Neuronal stem cell (in vitro differentiated cells): ENCODE results near the gene LRP1B.
A peak's percentile ranks its signal among the peaks of the same experiment; 100 is the strongest.
"Not testable (repeated sequence)": the region's sequence is repeated elsewhere in the genome, so short reads cannot be mapped to it uniquely, and the experiment has no call there.

Source experiments
- DNase-seq: peaks from one replicate; pipeline ENCODE4 v3.0.0-alpha.2; 2013; ENCODE audit warnings: low spot score
- H2AFZ ChIP-seq: one replicate; pipeline ENCODE4 v1.6.1; 2013; ENCODE audit warnings: mild to moderate bottlenecking, low read length, inconsistent platforms
- H2AK5ac ChIP-seq: 2 replicates; pipeline ENCODE4 v1.6.1; 2013; ENCODE audit warnings: low read depth, mild to moderate bottlenecking, inconsistent platforms, low read length, moderate library complexity, mixed read lengths
- H2BK120ac ChIP-seq: 2 replicates; pipeline ENCODE4 v1.6.1; 2013; ENCODE audit warnings: low read depth, mild to moderate bottlenecking, inconsistent platforms, low read length, moderate library complexity, mixed read lengths
- H2BK12ac ChIP-seq: one replicate; pipeline ENCODE4 v1.6.1; 2013; ENCODE audit warnings: low read length, inconsistent platforms
- H2BK15ac ChIP-seq: 2 replicates; pipeline ENCODE4 v1.6.1; 2013; ENCODE audit warnings: mild to moderate bottlenecking, low read length, inconsistent platforms, mixed read lengths
- H2BK5ac ChIP-seq: one replicate; pipeline ENCODE4 v1.6.1; 2013; ENCODE audit warnings: inconsistent platforms, mild to moderate bottlenecking, low read length, moderate library complexity
- H3K14ac ChIP-seq: one replicate; pipeline ENCODE4 v1.6.1; 2013; ENCODE audit warnings: low read length, inconsistent platforms
- H3K18ac ChIP-seq: 2 replicates; pipeline ENCODE4 v1.6.1; 2013; ENCODE audit warnings: low read length, inconsistent platforms
- H3K23ac ChIP-seq: 2 replicates; pipeline ENCODE4 v1.6.1; 2013; ENCODE audit warnings: low read depth, mild to moderate bottlenecking, mixed read lengths, low read length, inconsistent platforms; ENCODE audit not compliant: poor library complexity
- H3K27ac ChIP-seq: replicated peaks from 3 replicates; pipeline ENCODE4 v1.5.1; 2013; ENCODE audit warnings: low read length, inconsistent platforms
- H3K27me3 ChIP-seq, 3 experiments: 2 replicates each; pipeline ENCODE4 v1.6.1; 2013; ENCODE audit warnings: low read length in 3 of 3, mild to moderate bottlenecking in 2 of 3, inconsistent platforms in 1 of 3, low read depth in 1 of 3, mixed read lengths in 1 of 3, moderate library complexity in 1 of 3; ENCODE audit not compliant: control insufficient read depth in 3 of 3, insufficient read depth in 3 of 3
- H3K36me3 ChIP-seq, 2 donors: replicated peaks in 1 of 2; 2 replicates each; pipeline ENCODE4 v1.6.1; 2013; ENCODE audit warnings: low read length in 2 of 2; ENCODE audit not compliant: control insufficient read depth in 2 of 2, insufficient read depth in 2 of 2
- H3K4ac ChIP-seq: 2 replicates; pipeline ENCODE4 v1.6.1; 2013; ENCODE audit warnings: inconsistent platforms, mild to moderate bottlenecking, low read length, moderate library complexity
- H3K4me1 ChIP-seq, 2 donors: 1 replicate in 1 of 2; 2 replicates in 1 of 2; pipeline ENCODE4 v1.6.1; 2013; ENCODE audit warnings: low read length in 2 of 2, low read depth in 1 of 2; ENCODE audit not compliant: control insufficient read depth in 2 of 2, insufficient read depth in 1 of 2
- H3K4me2 ChIP-seq: one replicate; pipeline ENCODE4 v1.6.1; 2013; ENCODE audit warnings: mild to moderate bottlenecking, low read length, inconsistent platforms; ENCODE audit not compliant: insufficient read depth, poor library complexity, severe bottlenecking
- H3K4me3 ChIP-seq, 2 donors: 2 replicates each; pipeline ENCODE4 v1.5.1; 2013; ENCODE audit warnings: low read length in 2 of 2, mild to moderate bottlenecking in 2 of 2, inconsistent platforms in 1 of 2, moderate library complexity in 1 of 2
- H3K79me1 ChIP-seq: one replicate; pipeline ENCODE4 v1.6.1; 2013; ENCODE audit warnings: low read depth, mild to moderate bottlenecking, inconsistent platforms, low read length, moderate library complexity
- H3K9ac ChIP-seq: one replicate; pipeline ENCODE4 v1.6.1; 2013; ENCODE audit warnings: mild to moderate bottlenecking, low read depth, low read length, inconsistent platforms; ENCODE audit not compliant: poor library complexity
- H3K9me3 ChIP-seq, 2 donors: replicated peaks in 1 of 2; 2 replicates each; pipeline versions ENCODE3 to v1.6.1; 2013; ENCODE audit warnings: low read length in 2 of 2, mild to moderate bottlenecking in 2 of 2, inconsistent platforms in 1 of 2, low read depth in 1 of 2, mixed read lengths in 1 of 2, moderate library complexity in 1 of 2; ENCODE audit not compliant: control insufficient read depth in 2 of 2, insufficient read depth in 1 of 2
- H4K8ac ChIP-seq: one replicate; pipeline ENCODE4 v1.6.1; 2013; ENCODE audit warnings: low read depth, mild to moderate bottlenecking, inconsistent platforms, low read length, moderate library complexity
- H4K91ac ChIP-seq: one replicate; pipeline ENCODE4 v1.6.1; 2013; ENCODE audit warnings: low read length, low read depth, mild to moderate bottlenecking, inconsistent platforms; ENCODE audit not compliant: poor library complexity
- WGBS, 2 donors: extraction: QIAGEN DNeasy Blood & Tissue Kit; methylation state at CpG; one replicate each; pipeline ENCODE4 v1.1.7; 2013; ENCODE audit warnings: missing lambda C conversion rate in 2 of 2, mixed read lengths in 1 of 2; ENCODE audit not compliant: insufficient read length in 2 of 2, insufficient replicate concordance in 1 of 2; ENCODE audit errors: extremely low coverage in 2 of 2; 5-methylcytosine and 5-hydroxymethylcytosine counted together

LRP1B gene

DNA sequence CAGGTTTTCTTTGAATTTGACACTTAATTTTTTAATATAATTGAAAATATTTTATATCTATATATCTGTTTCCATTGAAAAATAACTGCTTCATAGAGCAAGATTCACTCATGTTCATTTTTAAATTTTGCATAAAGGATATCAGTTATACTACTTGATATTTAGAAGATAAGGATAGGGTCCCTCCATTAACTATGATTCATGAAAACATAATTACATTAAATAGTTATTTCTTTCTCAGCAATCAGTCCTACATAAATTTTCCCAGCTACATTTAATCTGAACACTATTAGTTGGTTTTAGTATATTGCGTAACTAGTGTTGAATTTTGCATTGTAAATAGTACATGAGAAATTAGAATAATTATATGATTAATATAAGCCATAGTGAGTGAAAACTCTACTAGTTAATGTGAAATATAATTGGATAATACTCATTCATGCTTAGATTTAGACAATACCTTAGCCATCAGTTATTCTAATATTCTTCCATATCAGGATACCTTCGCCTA, 42.7 kb downstream of the LRP1B start:
- H2AFZ ChIP-seq: no peak overlapping the region
- H2BK5ac ChIP-seq: no peak overlapping the region
- H3K4me1 ChIP-seq: no peaks in the 10 kb centered on the region
- no peak overlapping the region for H4K8ac ChIP-seq
- no peak overlapping the region for H3K14ac ChIP-seq
- H3K9me3 ChIP-seq: no peaks in the 10 kb centered on the region
- H2BK120ac ChIP-seq: no peak overlapping the region
- no peak overlapping the region for H2BK12ac ChIP-seq
- DNase-seq: no peak
- no peak overlapping the region for H3K23ac ChIP-seq
- H3K27ac ChIP-seq: no peak overlapping the region
- H3K4me2 ChIP-seq: no peak overlapping the region
- no peaks in the 10 kb centered on the region for H3K27me3 ChIP-seq
- H3K36me3 ChIP-seq: no peaks in the 10 kb centered on the region
- no peak overlapping the region for H3K4me3 ChIP-seq
- no peak overlapping the region for H2AK5ac ChIP-seq
- H3K9ac ChIP-seq: no peak overlapping the region
- H3K18ac ChIP-seq: no peak overlapping the region
- H4K91ac ChIP-seq: no peak overlapping the region
- no peak overlapping the region for H3K4ac ChIP-seq
- no peak overlapping the region for H2BK15ac ChIP-seq
- H3K79me1 ChIP-seq: no peaks in the 10 kb centered on the region
- WGBS, 2 donors: no CpG with 5 or more reads among the region's 2 CpGs

DNA sequence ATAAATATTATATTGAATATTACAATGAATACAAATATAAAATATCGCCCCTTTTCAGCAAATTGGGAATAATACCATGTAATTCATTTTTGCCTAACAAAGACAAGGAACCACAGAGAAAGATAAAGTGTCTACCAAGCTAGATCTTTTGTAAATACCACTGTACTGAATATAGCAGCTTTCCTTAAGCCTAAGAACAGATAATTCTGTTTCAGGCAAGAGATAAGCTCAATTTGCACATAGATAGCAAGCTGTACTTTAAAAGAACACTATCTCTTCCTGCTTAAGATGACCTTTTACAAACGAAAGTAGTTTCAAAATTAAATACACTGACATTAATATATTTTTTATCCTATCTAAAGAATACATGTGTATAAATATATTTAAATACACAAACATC, 43.2 kb downstream of the LRP1B start:
- H3K36me3 ChIP-seq, H3K9me3 ChIP-seq, H3K9ac ChIP-seq, H3K23ac ChIP-seq, H2AFZ ChIP-seq, H3K27ac ChIP-seq, H3K4ac ChIP-seq, H3K18ac ChIP-seq, H3K27me3 ChIP-seq, DNase-seq, H2AK5ac ChIP-seq, H3K4me2 ChIP-seq, H2BK5ac ChIP-seq, H4K91ac ChIP-seq, H3K79me1 ChIP-seq, H3K4me1 ChIP-seq, H3K4me3 ChIP-seq, H2BK15ac ChIP-seq, H2BK120ac ChIP-seq, H2BK12ac ChIP-seq, H4K8ac ChIP-seq, H3K14ac ChIP-seq: not testable (repeated sequence)
- no CpG with 5 or more reads among the region's 2 CpGs for WGBS, 2 donors

DNA sequence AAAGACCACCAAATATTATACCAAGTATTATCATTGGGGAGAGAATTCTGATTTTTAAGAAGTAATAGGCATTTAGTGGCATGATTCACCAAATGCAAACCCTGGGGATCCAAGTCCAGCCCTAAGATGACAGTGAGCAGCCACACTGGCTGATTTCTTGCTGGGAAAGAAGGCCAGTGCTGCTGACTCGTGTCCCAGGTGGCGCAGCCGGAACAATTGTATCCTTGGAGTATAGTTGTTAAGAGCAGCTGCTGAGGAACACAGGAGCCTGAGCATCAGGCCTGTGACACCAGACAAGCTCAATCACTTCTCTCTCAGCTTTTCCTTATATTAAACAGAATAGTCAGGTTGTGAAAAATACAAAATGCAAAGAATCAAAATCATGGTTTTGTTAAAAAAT, 48.4 kb downstream of the LRP1B start:
- H3K4me2 ChIP-seq: no peak overlapping the region
- no peak overlapping the region for H3K4me3 ChIP-seq
- H2AK5ac ChIP-seq: no peak overlapping the region
- H3K27me3 ChIP-seq: no peaks in the 10 kb centered on the region
- no peaks in the 10 kb centered on the region for H3K36me3 ChIP-seq
- WGBS, 2 donors: no CpG with 5 or more reads among the region's 3 CpGs
- H3K9me3 ChIP-seq: no peaks in the 10 kb centered on the region
- H3K14ac ChIP-seq: no peak overlapping the region
- no peak overlapping the region for H3K18ac ChIP-seq
- H2BK12ac ChIP-seq: no peak overlapping the region
- no peak overlapping the region for H4K91ac ChIP-seq
- no peaks in the 10 kb centered on the region for H3K4me1 ChIP-seq
- no peak overlapping the region for H2BK120ac ChIP-seq
- no peak overlapping the region for H3K9ac ChIP-seq
- no peak overlapping the region for H3K27ac ChIP-seq
- no peaks in the 10 kb centered on the region for H3K79me1 ChIP-seq
- H3K4ac ChIP-seq: no peak overlapping the region
- peak overlapping the region; percentile 23 for H2AFZ ChIP-seq
- no peak for DNase-seq
- no peak overlapping the region for H3K23ac ChIP-seq
- no peak overlapping the region for H4K8ac ChIP-seq
- H2BK15ac ChIP-seq: no peak overlapping the region
- no peak overlapping the region for H2BK5ac ChIP-seq

DNA sequence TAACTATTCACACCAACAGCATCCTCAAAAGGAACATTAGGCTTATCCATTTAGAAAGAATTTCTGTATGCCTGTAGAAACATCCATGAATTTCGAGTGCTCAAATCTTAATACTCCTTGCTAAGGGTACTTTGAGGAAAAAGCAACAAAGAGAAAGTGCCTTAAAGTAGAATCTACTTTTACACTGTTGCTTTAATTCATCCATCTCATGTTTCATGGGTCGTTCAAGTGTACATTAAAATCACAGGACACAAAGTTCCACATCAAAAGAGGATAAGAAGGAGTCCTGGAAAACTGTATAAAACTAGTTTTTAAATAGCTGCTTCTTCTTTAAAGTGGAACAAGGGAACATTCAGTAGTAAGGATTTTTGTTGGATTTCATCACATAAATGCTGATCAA, 54.5 kb downstream of the LRP1B start:
- Histone ChIP-seq H4K8ac (no peak overlapping the region), H3K4me3 (no peak overlapping the region)
- no CpG with 5 or more reads among the region's 2 CpGs for WGBS, 2 donors

More for the DNA sequence above, 54.5 kb downstream of the LRP1B start:
- Histone ChIP-seq H2BK15ac (no peak overlapping the region), H2BK12ac (no peak overlapping the region), H3K27ac (no peak overlapping the region), H3K79me1 (no peaks in the 10 kb centered on the region), H3K14ac (no peak overlapping the region), H2AK5ac (no peak overlapping the region), H2BK120ac (no peak overlapping the region), H3K9me3 (no peaks in the 10 kb centered on the region), H2AFZ (no peak overlapping the region), H3K36me3 (no peaks in the 10 kb centered on the region), H2BK5ac (no peak overlapping the region), H4K91ac (no peak overlapping the region), H3K9ac (no peak overlapping the region), H3K23ac (no peak overlapping the region), H3K4me1 (no peaks in the 10 kb centered on the region), H3K4me2 (no peak overlapping the region), H3K18ac (no peak overlapping the region), H3K4ac (no peak overlapping the region), H3K27me3 (no peaks in the 10 kb centered on the region)
- no peak for DNase-seq
